HCT116 (cell line): ENCODE results near the gene CDR2. TPM values are rescaled to one million over a fixed set of nuclear protein-coding genes. Genes with fewer than 3 reads are reported as not detected.

Source experiments
- ATAC-seq: fragments of 200-7000 bp; cut with Tn5 transposase; 2 replicates; pipeline ENCODE4 v1.9.1; 2020; ENCODE audit warnings: mild to moderate bottlenecking, moderate library complexity
- BruUV-seq: library from RNA; stranded (reverse); fragments of 400-500 nt; replicated peaks from 2 replicates; lab custom pipeline; 2021; lab: Mats Ljungman, UMichigan
- CTCF ChIA-PET: fragments of 300-600 bp; sonication (Branson Sonifier 250); formaldehyde crosslinking; loops from one replicate; lab custom pipeline; 2021; ENCODE audit warnings: antibody characterized with exemption; lab: Charles Lee
- POLR2A ChIA-PET: fragments of 300-600, 350-600 bp; sonication (Branson Sonifier 250); formaldehyde crosslinking; loops from one replicate; lab custom pipeline; 2021; ENCODE audit warnings: antibody characterized with exemption; lab: Charles Lee
- RAD21 ChIA-PET, 2 experiments: fragments of 300-600 bp; sonication (Branson Sonifier 250); formaldehyde crosslinking; loops; one replicate each; lab custom pipeline; 2023; ENCODE audit warnings: low total read pairs in 2 of 2; ENCODE audit not compliant: uncharacterized antibody in 2 of 2, unreplicated experiment in 2 of 2, low non-redundant PET in 1 of 2; lab: Charles Lee
- DNase-seq: peaks from one replicate; pipeline ENCODE4 v3.0.0-alpha.2; 2010; ENCODE audit warnings: low read depth, low spot score
- H2AFZ ChIP-seq: fragments of 200-600 bp; shearing (Covaris generic), sonication (generic); 2 replicates; pipeline ENCODE4 v1.6.1; 2017; ENCODE audit warnings: low read depth, mixed run types, mixed read lengths, antibody characterized with exemption, low read length; ENCODE audit not compliant: poor library complexity, severe bottlenecking
- H3K27ac ChIP-seq: 2 replicates; pipeline ENCODE4 v1.5.1; 2012; ENCODE audit warnings: low read depth, low read length
- H3K27me3 ChIP-seq: fragments of 200-600 bp; sonication (generic); 2 replicates; pipeline ENCODE4 v1.6.1; 2016; ENCODE audit warnings: mixed run types, low read length, mixed read lengths; ENCODE audit not compliant: insufficient read depth
- H3K36me3 ChIP-seq, 2 experiments: fragments of 200-500 bp in 1 of 2; fragments of 200-600 bp in 1 of 2; sonication (Bioruptor generic) in 1 of 2; sonication (generic) in 1 of 2; 2 replicates each; pipeline versions ENCODE4 v1.5.1 to v1.6.1; 2014 to 2016; ENCODE audit warnings: low read length in 2 of 2, inconsistent platforms in 1 of 2, mixed read lengths in 1 of 2, mixed run types in 1 of 2; ENCODE audit not compliant: insufficient read depth in 2 of 2, control insufficient read depth in 1 of 2
- H3K4me1 ChIP-seq, 2 experiments: fragments of 200-600 bp in 1 of 2; sonication (generic) in 1 of 2; 2 replicates each; pipeline versions ENCODE4 v1.5.1 to v1.6.1; 2012 to 2017; ENCODE audit warnings: low read length in 2 of 2, inconsistent platforms in 1 of 2, mild to moderate bottlenecking in 1 of 2, mixed read lengths in 1 of 2, mixed run types in 1 of 2, moderate library complexity in 1 of 2; ENCODE audit not compliant: insufficient read depth in 2 of 2, control insufficient read depth in 1 of 2
- H3K4me2 ChIP-seq: fragments of 200-600 bp; sonication (generic); 2 replicates; pipeline ENCODE4 v1.6.1; 2017; ENCODE audit warnings: mixed run types, low read length, mixed read lengths
- H3K4me3 ChIP-seq, 2 experiments: fragments of 200-600 bp in 1 of 2; sonication (generic) in 1 of 2; replicated peaks in 1 of 2; 2 replicates each; pipeline ENCODE4 v1.5.1; 2011 to 2016; ENCODE audit warnings: low read length in 2 of 2, control low read depth in 1 of 2, low read depth in 1 of 2, mild to moderate bottlenecking in 1 of 2, mixed read lengths in 1 of 2, mixed run types in 1 of 2
- H3K79me2 ChIP-seq: fragments of 200-600 bp; sonication (generic); 2 replicates; pipeline ENCODE4 v1.6.1; 2017; ENCODE audit warnings: mild to moderate bottlenecking, mixed run types, low read length, moderate library complexity, mixed read lengths; ENCODE audit not compliant: insufficient read depth
- H3K9ac ChIP-seq: fragments of 200-600 bp; sonication (generic); 2 replicates; pipeline ENCODE4 v1.6.1; 2016; ENCODE audit warnings: low read length, mixed read lengths
- H3K9me2 ChIP-seq: fragments of 200-600 bp; sonication (generic), shearing (Covaris generic); 2 replicates; pipeline ENCODE4 v1.6.1; 2017; ENCODE audit warnings: mixed run types, mild to moderate bottlenecking, moderate library complexity; ENCODE audit not compliant: insufficient read depth
- H3K9me3 ChIP-seq, 2 experiments: fragments of 200-500 bp in 1 of 2; fragments of 200-600 bp in 1 of 2; sonication (Bioruptor generic) in 1 of 2; sonication (generic) in 1 of 2; 2 replicates each; pipeline ENCODE4 v1.6.1; 2014 to 2017; ENCODE audit warnings: low read length in 2 of 2, mixed read lengths in 2 of 2, inconsistent platforms in 1 of 2, low read depth in 1 of 2, mild to moderate bottlenecking in 1 of 2, mixed run types in 1 of 2, moderate library complexity in 1 of 2; ENCODE audit not compliant: control insufficient read depth in 1 of 2, insufficient read depth in 1 of 2
- H4K20me1 ChIP-seq: fragments of 200-600 bp; sonication (generic), shearing (Covaris generic); 2 replicates; pipeline ENCODE4 v1.6.1; 2017; ENCODE audit warnings: mixed run types, mild to moderate bottlenecking, moderate library complexity; ENCODE audit not compliant: insufficient read depth
- EGR1 ChIP-seq: IDR thresholded peaks from 2 replicates; pipeline ENCODE4 v1.6.1; 2012; ENCODE audit warnings: low read depth
- POLR2A ChIP-seq: IDR thresholded peaks from 2 replicates; pipeline ENCODE4 v1.7.0; 2011; ENCODE audit warnings: borderline replicate concordance; ENCODE audit not compliant: insufficient read depth, insufficient read length; ENCODE audit errors: extremely low read depth
- RAD21 ChIP-seq: IDR thresholded peaks from 2 replicates; pipeline ENCODE4 v1.6.1; 2012; ENCODE audit warnings: low read depth, mild to moderate bottlenecking
- SIN3A ChIP-seq: IDR thresholded peaks from 2 replicates; pipeline ENCODE4 v1.6.1; 2012; ENCODE audit warnings: low read depth
- ZNF274 ChIP-seq: fragments of 200-500 bp; sonication (Bioruptor generic); IDR thresholded peaks from 2 replicates; pipeline ENCODE4 v1.6.1; 2014; ENCODE audit warnings: mild to moderate bottlenecking, low read depth, low read length, inconsistent platforms
- intact Hi-C: fragments of 100-400 bp; cut with micrococcal nuclease; formaldehyde crosslinking; loops from 2 replicates; pipeline ENCODE4 v1.10.0; 2022
- total RNA-seq: library from RNA; stranded (reverse); gene quantifications from one replicate; pipeline ENCODE4 v1.2.1, GENCODE V29; 2021; ENCODE audit not compliant: unreplicated experiment
- TF ChIP-seq, protein P1 (sequence below), 3 experiments: fragments of 200-600 bp in 1 of 3; sonication (generic) in 1 of 3; IDR thresholded peaks in 2 of 3; conservative IDR thresholded peaks in 1 of 3; 2 replicates each; pipeline ENCODE4 v1.5.1; 2012 to 2017; ENCODE audit warnings: low read depth in 2 of 3, low read length in 2 of 3, antibody characterized with exemption in 1 of 3, borderline replicate concordance in 1 of 3, control low read depth in 1 of 3, mild to moderate bottlenecking in 1 of 3, mixed read lengths in 1 of 3, mixed run types in 1 of 3, moderate library complexity in 1 of 3; ENCODE audit not compliant: insufficient read depth in 1 of 3
- TF ChIP-seq, protein P2 (sequence below): IDR thresholded peaks from 2 replicates; pipeline ENCODE4 v1.6.1; 2012
- TF ChIP-seq, protein P3 (sequence below): IDR thresholded peaks from 2 replicates; pipeline ENCODE4 v1.6.1; 2012; ENCODE audit warnings: low read depth

The CDR2 gene
- total RNA-seq, 1 experiment from 2014 or later: 27.3 TPM

DNA sequence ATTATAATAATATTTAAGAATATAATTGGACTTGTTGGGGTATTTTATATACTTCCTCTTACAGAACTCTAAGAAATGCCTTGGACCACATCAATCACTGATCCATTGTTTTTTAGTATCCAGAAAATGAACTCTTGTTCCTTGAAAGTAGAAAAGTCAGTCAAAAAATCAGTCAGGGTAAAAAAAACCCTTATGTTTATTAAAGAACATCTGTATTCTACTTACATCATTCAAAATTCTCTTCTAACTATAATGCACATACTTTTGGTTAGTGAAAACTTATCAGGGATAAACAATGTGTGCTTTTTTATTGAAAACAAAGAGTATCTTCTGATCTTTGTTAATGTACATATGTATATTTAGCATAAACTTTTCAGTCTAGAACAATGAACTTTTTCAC is 23.5 kb upstream of the CDR2 start:
- ChIA-PET POLR2A (interaction anchor here (0.7 kb wide), 1 partner anchor 25 kb away, joined by 4 read pairs; no protein-coding TSS in a partner anchor), CTCF (interaction anchor here (0.9 kb wide), 1 partner anchor 77 kb away, joined by 4 read pairs; no protein-coding TSS in a partner anchor), RAD21 (no interaction called here)
- ATAC-seq (no peak), DNase-seq (no peak)
- TF ChIP-seq EGR1: no peak
- TF ChIP-seq, protein P1, sequence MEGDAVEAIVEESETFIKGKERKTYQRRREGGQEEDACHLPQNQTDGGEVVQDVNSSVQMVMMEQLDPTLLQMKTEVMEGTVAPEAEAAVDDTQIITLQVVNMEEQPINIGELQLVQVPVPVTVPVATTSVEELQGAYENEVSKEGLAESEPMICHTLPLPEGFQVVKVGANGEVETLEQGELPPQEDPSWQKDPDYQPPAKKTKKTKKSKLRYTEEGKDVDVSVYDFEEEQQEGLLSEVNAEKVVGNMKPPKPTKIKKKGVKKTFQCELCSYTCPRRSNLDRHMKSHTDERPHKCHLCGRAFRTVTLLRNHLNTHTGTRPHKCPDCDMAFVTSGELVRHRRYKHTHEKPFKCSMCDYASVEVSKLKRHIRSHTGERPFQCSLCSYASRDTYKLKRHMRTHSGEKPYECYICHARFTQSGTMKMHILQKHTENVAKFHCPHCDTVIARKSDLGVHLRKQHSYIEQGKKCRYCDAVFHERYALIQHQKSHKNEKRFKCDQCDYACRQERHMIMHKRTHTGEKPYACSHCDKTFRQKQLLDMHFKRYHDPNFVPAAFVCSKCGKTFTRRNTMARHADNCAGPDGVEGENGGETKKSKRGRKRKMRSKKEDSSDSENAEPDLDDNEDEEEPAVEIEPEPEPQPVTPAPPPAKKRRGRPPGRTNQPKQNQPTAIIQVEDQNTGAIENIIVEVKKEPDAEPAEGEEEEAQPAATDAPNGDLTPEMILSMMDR (IDR thresholded peaks at IDR 0.05 in 2 of 3, conservative IDR thresholded peaks at IDR 0.05 in 1 of 3; ENCODE audit: borderline replicate concordance in 1 of 3, insufficient read depth in 1 of 3, low read depth in 2 of 3, low read length in 2 of 3): no peak
- TF ChIP-seq POLR2A: no peak
- TF ChIP-seq, protein P2, sequence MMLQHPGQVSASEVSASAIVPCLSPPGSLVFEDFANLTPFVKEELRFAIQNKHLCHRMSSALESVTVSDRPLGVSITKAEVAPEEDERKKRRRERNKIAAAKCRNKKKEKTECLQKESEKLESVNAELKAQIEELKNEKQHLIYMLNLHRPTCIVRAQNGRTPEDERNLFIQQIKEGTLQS: no peak
- TF ChIP-seq, protein P3, sequence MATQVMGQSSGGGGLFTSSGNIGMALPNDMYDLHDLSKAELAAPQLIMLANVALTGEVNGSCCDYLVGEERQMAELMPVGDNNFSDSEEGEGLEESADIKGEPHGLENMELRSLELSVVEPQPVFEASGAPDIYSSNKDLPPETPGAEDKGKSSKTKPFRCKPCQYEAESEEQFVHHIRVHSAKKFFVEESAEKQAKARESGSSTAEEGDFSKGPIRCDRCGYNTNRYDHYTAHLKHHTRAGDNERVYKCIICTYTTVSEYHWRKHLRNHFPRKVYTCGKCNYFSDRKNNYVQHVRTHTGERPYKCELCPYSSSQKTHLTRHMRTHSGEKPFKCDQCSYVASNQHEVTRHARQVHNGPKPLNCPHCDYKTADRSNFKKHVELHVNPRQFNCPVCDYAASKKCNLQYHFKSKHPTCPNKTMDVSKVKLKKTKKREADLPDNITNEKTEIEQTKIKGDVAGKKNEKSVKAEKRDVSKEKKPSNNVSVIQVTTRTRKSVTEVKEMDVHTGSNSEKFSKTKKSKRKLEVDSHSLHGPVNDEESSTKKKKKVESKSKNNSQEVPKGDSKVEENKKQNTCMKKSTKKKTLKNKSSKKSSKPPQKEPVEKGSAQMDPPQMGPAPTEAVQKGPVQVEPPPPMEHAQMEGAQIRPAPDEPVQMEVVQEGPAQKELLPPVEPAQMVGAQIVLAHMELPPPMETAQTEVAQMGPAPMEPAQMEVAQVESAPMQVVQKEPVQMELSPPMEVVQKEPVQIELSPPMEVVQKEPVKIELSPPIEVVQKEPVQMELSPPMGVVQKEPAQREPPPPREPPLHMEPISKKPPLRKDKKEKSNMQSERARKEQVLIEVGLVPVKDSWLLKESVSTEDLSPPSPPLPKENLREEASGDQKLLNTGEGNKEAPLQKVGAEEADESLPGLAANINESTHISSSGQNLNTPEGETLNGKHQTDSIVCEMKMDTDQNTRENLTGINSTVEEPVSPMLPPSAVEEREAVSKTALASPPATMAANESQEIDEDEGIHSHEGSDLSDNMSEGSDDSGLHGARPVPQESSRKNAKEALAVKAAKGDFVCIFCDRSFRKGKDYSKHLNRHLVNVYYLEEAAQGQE: no peak
- no peak for TF ChIP-seq ZNF274
- TF ChIP-seq RAD21: no peak
- no peak for TF ChIP-seq SIN3A
- intact Hi-C loops: no loop called here
- H3K9ac ChIP-seq: no peak overlapping the region
- no peaks in the 10 kb centered on the region for H3K27me3 ChIP-seq
- H3K27ac ChIP-seq: no peak overlapping the region
- no peaks in the 10 kb centered on the region for H3K9me2 ChIP-seq
- H4K20me1 ChIP-seq: no peaks in the 10 kb centered on the region
- no peak overlapping the region for H3K4me2 ChIP-seq
- no peak overlapping the region for H3K4me3 ChIP-seq
- H3K4me1 ChIP-seq: peaks cover 28% of the 10 kb centered on the region in 2 experiments
- H3K9me3 ChIP-seq: no peaks in the 10 kb centered on the region
- no peaks in the 10 kb centered on the region for H3K79me2 ChIP-seq
- no TSS peak for BruUV-seq
- no peak overlapping the region for H2AFZ ChIP-seq
- no peaks in the 10 kb centered on the region for H3K36me3 ChIP-seq
